Umbilical cord (tissue), 2 donors: ENCODE results near the gene CIDEA. TPM values are rescaled to one million over a fixed set of nuclear protein-coding genes. Genes with fewer than 3 reads are reported as not detected.
"Not testable (repeated sequence)": the region's sequence is repeated elsewhere in the genome, so short reads cannot be mapped to it uniquely, and the experiment has no call there.

ENCODE experiments used
- DNase-seq: peaks from one replicate; pipeline ENCODE4 v3.0.0-alpha.2; 2015; ENCODE audit warnings: low spot score
- total RNA-seq: library from RNA; depleted of rRNA; stranded (reverse); fragments of >200 nt; gene quantifications from one replicate; pipeline ENCODE4 v1.2.3, GENCODE V29; 2014; ENCODE audit warnings: low replicate concordance; ENCODE audit not compliant: insufficient read depth

The CIDEA gene
- total RNA-seq, 1 donor from 2014 or later, result not detected

DNA sequence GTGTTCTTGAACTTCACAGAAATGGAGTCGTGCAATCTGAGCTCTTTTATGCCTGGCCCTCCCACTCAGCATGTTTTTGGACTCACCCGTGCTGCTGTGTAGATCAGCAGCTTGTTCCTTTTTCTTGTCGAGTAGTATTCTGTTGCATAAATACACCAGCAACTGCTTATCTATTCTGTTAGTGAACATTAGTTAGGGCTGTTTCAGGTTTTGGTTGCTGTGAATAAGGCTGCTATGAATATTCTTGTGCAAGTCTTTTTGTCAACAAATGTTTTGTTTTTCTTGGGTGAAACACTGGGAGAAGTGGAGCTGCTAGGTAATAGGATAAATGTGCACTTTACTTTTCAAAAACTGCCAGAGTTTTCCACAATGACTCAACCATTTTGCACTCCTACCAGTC, 15.3 kb upstream of the CIDEA start:
- DNase-seq, result no peak

DNA sequence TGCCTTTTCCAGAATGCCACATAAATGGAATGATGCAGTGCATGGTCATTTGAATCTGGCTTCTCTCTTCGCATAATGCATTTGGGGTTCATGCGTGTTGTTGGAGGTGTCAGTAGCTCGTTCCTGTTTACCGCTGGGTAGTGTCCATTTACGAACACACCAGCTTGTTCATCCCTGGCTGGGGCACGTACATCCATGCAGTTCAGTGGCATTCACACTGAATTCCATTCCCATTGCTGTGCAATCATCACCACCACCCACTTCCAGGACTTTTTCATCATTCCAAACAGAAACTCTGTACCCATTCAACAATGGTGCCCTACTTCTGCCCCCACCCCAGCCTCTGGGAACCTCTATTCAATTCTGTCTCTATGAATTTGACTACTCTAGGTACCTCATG, 14.7 kb upstream of the CIDEA start:
- no peak for DNase-seq

DNA sequence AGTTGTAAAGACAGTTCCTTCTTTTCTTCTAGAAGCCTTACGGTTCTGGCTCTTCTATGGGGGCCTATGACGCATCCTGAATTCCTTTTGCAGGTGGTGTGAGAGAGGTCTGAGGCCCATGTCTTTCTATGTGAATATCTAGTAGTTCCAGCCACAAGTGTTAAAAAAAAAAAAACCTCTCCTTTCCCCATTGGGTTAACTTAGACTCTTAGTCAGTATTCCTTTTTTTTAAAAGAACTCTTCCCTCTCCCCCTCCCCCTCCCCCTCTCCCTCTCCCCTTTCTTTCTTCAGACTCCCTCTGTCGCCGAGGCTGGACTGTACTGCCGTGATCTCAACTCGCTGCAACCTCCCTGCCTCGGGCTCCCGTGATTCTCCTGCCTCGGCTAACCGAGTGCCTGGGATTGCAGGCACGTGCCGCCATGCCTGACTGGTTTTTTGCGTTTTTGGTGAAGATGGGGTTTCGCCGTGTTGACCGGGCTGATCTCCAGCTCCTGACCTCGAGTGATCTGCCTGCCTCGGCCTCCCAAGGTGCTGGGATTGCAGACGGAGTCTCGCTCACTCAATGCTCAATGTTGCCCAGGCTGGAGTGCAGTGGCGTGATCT, 11.4 kb upstream of the CIDEA start:
- DNase-seq, result no peak

DNA sequence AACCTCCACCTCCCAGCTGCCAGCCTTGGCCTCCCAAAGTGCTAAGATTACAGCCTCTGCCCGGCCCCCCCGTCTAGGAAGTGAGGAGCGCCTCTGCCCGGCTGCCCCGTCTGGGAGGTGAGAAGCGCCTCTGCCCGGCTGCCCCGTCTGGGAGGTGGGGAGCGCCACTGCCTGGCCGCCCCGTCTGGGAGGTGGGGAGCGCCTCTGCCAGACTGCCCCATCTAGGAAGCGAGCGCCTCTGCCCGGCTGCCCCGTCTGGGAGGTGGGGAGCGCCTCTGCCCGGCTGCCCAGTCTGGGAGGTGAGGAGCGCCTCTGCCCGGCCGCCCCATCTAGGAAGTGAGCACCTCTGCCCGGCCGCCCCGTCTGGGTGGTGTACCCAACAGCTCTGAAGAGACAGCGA, 10.9 kb upstream of the CIDEA start:
- not testable (repeated sequence) for DNase-seq

DNA sequence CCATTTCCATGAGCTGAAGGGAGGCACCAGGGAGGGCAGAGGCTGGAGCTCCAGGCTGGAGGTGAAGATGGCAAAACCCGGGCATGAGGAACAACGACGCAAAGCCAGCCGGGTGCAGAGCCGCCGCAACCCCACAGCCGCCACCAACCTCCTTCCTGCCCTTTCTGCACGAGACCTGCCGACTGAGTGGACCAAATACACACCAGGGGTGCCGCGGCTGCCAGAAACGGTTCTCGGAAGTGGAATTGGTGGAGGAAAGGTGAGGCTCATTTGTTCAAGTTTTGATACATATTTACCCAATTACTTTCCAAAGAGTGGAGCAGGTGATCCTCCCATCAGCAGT, 8.4 kb upstream of the CIDEA start:
- DNase-seq, result no peak

DNA sequence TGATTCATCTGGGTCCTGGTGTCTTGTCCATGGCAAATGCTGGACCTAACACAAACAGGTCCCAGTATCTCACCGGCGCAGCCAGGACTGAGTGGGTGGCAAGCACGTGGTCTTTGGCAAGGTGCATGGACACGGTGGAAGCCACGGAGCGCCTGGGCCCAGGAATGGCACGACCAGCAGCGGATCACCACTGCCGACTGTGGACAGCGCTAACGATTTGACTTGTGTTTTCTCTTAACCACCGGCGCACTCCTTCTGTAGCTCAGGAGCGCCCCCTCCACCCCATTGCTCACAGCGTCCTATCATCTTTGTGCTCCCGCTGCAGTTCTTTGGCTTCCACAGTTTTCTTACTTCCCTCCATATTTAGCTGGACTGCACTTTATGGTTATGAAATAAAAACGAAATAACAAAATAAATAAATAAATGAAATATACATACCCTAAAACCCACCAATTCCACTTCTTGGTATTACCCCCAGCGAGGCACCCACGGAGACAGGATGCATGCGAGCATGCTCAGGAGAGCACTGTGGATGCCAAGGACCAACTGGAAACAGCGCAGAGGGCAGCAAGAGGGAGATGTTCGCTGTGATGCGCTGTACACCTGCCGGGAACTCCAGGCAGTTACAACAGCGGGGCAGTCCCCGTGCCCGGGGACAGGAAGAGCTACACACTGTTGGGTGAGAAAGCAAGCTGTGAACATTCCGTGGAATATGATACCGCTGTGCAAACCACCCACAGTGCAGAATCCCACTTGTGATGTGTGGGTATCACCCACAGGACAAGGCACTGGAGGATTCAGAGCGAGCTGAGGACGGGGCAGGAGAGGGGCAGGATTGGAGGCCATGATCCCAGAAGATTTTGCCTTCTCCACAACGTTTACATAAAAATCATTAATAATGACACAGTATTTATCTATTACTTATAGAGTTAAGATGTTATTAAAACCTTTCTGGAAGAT, 7.0 kb upstream of the CIDEA start:
- DNase-seq, result no peak

DNA sequence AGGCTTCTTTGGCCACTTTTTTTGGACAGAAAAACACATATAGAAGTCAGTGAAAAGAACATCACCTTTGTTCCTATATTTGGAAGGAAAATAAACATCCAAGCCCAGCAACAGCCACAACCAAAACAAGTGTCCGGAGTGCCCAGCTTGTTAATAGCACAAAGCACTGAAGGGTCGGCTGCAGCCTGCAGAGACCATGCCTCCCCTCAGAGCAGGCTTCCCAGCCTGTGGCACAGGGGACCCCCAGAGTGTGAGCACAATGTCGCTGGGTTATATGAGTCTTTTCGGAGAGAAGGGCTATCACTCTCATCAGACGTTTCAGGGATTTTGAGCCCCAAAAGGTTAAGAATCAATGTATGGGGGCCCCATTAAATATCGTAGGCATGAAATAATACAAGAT, 6.2 kb upstream of the CIDEA start:
- no peak for DNase-seq

DNA sequence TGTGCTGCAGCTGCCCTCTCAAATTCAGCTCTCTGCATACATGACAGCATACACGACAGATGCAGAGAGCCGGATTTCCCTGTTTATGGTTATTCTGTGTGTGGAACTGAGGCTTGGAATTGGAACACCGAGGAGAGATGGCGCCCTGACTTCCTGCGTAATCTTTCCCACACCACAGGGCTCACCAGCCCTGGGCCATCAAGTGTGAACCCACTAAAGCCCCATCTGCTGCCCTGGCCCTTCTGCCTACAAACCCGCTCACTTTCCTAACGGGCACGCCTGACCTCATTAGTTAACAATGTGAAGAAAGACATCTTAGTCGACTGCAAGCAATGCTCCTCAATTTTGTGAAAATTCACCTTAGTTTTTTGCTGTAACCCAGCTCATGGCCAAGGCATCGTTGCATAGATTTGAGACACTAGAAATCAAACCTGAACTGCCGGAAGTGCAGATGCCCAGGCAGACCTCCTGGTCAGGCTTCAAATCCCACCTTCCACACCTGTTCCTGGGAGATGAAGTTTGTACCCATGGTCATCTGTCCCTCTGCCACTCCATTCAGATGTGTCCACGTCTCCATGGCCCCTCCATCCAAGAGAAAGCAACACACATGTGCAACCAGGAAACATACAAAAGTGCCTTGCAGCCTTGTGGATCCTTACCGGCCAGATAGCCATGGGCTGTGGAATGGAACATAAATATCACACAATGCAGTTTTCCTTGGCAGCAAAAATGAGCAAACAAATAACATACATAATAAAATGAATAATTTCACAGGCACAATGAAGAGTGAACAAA, 5.0 kb upstream of the CIDEA start:
- no peak for DNase-seq

DNA sequence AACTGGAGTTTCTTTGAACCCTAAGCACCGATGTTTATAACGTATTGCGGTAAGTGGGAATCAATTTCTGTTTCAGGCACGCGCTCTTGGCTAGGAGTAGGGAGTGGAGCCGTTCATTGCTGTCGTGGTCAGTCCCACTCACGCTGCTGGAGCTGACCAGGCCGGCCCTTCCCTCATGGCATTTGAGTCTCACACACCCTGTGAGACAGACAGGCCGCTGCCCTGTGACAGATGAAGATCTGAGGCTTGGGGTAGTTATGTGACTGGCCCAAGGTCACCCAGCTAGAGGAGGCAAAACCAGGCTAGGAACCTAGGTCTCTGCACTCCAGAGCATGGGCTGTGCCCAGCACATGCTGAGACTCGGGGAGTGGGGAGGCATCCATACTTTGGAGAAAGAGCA, 2.9 kb upstream of the CIDEA start:
- no peak for DNase-seq

DNA sequence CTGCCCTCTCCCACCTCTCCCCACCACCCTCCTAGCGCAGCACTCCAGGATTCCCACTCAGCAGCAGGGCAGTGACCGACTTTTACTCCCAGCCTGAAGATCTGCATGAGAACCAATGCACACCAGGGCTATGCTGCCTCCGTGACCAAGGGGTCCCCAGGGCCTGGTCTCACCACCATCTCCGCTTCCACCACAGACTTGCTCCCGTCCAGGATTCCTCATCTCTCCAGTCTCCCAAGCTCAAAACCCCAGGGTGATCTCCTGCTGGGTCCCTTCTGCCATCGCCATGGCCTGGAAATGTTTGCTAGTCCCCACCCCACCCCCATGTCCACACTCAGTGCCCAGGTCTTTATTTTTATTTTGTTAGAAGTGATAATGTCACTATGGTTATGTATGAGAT, 2.1 kb upstream of the CIDEA start:
- no peak for DNase-seq

DNA sequence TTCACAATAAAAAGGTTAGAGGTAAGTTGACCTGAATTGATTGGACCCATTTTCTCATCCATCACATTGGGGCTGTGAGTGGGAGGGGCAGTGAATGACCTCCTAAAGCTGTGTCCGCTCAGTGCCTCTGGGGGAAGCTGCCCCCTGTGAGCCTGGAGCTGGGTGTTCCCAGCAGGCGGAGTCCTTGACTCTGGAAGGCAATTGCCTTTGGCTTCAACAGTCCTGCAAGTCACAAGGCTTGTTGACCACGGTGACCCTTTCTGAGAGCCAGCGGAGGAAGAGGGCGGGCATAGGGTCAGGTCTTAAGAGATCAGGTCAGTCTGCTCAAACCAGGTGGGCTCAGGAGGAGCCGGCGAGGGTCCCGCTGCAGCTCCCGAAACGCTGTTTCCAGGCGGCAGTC, 1.1 kb upstream of the CIDEA start:
- DNase-seq, result no peak

DNA sequence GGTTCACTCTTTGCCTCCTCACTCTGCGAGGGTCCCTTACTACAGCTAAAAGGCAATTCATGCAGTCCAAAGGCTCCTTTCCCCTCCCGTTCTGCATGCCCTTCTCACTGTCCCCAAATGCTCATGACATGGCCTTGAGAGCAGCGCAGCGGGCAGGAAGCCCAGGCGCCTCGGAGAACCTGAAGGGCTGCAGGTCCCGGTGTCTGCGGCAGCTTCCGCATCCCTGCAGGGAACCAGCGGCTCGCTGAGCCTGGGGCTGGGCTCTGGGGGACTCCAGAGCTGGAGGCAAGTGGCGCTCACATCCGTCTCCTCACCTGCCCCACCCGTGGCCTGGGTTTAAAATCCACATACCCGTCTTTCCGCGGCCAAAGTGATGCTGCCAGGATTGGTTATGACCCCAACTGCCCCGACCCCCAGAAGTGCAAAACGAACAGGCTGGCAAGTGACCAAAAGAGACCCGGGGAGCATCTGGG, 462 bp upstream of the CIDEA start:
- no peak for DNase-seq

DNA sequence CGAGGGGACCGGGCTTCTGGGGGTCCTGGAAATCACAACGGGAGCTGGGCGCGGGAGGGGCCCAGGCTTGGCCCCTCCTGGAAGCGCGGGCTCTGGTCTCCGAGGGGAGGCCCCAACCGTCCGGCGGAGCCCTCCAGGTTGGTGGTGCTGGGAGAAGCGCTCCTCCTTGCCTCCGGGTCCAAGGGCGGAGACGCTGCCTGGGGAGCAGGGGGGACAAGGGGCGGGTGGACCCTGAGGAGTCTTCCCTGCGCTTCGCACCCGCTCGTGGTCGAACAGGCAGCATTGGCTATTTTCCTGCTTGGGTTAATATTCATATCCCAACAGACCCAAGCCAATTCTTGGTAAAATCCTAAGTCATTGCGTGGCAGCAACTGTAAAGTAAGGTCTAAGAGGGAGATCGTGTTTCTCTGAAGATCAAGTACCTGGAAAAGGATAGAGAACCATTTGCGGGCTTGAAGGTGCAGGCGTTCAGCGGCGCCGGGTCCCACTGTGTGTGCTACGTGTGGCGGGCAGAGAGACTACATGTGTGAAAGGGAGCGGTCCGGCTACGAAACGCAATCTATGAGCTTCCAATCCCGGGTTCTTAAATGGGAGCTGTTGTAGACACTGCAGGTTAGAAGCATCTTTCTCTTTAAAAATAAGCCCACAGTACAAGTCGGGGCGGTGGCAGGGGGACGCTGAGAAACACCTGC, 805 bp downstream of the CIDEA start:
- DNase-seq, result no peak

DNA sequence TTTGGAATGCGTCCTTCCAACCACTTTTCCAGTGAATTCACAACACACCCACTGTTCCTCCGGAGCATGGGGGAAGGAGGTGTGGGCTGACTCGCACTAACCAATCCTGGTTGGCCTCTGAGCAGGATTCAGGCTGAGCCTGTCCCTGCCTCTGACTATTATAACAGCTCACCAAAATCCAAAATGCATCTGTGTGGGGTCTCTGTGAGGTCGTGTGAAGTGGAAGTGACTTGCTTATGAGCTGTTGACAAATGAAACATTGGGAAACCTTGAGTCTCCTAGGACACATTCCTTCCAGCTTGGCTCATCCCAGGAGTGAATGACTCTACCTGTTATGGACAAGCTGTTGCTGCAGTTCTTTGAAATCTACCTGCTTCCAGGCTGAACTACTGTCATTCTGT, 1.5 kb downstream of the CIDEA start:
- DNase-seq, result no peak

DNA sequence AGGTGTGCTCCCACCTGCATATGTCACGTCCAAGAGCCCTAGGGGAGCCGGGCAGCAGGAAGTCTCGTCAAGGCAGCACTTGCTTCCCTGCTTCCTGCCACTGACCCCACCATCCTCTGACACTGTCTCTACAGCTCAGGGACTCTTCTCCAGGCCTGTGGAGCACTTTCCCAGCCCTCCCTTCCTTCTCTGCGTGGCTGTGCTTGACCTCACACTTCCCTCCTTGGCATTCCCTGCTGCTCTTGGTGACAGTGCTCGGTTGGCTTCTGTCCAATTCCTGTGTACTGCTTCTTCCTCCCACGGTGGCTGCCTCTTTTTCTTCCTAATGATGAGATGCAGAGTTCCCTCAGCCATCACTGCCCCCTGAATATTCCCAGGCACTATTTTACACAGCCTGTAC, 2.8 kb downstream of the CIDEA start:
- DNase-seq, result no peak

DNA sequence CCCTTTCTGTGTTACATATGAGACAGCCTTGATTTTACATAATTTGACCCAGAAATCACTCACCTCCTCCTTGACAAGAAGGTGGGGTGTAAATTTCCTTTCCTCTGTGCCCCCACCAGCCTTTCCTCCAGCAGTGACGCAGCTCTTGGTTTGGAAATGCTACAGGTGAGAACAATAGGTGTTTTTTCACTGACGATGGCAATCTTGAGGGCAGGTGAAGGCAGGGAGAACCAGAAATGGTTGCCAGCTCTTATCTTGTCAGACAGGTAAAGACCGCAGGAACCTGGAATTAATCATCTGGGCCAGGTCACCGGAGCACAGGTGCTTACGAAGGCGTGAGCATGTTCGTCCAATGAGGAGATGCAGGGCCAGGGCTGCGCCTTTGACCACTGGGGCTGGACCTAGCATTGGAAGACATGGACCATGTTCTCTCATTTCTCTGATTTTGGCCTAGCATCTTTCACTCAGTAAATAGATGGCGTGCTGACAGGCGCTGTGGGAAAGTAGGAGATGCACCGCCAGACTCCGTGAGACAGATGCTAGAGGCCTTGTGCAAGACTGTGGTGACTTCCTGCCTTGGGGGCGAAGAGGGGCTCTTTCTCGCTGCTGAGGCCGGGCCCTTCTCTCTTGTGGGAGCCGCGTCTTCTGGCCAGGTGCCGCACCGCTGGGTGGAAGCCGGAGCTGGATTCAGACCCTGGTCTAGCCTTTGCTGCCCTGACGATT, 4.0 kb downstream of the CIDEA start:
- DNase-seq, result no peak

DNA sequence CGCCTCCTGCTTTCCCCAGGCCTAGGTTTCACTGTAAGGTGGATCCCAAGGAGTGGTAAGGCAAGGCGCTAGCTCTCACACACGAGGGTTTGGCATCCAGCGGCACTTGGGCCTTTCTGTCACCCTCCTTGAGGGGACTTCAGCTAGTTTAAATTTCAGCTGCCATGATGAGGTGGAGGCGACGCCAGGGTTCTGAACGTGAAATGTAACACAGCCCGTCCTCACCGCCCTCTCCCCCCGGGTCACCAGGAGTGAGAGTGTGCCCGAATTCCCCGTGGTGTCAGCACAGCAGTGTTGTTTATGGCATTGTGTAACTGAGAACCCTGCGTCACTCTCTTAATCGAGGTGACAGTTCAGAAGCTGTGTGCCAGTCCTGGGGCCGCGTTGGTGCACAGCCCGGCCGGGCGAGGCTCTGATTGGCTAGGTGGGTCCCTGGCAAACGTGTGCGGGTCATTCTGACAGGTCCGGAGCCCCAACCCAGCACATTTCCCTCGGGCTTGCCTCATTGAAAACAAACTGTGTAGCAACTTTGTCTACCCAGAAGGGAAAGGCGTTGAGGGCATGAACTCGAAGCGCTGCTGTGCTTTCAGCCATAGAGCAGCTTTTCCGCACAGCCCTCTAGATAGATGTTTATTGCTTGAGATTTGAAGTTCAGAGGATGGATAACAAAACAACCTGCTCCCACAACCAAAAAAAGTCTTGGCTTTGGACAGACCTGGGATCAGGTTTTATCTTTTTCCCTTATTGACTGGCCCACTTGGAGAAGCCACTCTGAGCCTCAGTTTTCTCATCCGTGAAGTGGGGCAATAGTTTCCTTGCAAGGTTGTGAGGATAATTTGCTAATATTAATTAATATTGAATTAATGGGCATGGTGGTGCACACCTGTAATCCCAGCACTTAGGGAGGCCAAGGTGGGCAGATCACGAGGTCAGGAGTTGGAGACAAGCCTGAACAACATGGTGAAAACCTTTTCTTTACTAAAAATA, 4.9 kb downstream of the CIDEA start:
- DNase-seq, result no peak

DNA sequence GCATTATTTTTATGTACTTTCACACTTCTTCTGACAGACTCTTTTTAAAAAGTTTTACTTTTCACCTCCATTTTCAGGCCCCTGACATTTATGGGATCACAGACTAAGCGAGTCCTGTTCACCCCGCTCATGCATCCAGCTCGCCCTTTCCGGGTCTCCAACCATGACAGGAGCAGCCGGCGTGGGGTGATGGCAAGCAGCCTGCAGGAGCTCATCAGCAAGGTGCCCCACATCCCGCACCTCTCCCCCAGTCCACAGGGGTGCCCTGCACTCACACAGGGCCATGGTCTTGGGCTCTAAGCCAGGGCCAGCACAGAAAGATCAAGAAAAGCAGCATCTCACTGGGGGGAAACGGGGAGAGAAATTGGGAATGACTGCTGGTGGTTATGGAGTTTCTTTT, 8.6 kb downstream of the CIDEA start:
- no peak for DNase-seq

DNA sequence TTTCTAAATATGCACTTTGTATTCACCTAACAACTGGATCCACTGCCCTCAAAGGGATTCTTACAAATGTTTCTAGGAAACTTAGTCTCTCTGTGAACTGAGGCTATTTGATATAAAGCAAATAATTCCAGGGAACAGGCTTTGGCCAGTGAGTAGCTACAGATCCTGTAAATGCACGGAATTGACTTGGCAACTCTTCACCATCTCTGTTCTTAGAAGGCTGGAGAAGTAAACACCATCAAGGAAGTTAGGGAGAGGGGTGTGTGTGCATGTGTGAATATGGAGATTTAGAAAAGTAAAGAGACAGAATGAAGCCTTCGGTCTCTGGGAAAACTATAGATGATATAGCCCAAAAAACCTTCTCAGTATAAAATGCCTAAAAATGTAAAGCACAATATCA, 10.7 kb downstream of the CIDEA start:
- no peak for DNase-seq
